NT2/D1 (cell line): Measurements from ENCODE around the gene PCDHA3.

Source experiments
- SUZ12 ChIP-seq: IDR thresholded peaks from 2 replicates; pipeline ENCODE4 v1.6.1; 2011; ENCODE audit not compliant: insufficient read length, insufficient read depth; ENCODE audit errors: extremely low read depth
- YY1 ChIP-seq: IDR thresholded peaks from 2 replicates; pipeline ENCODE4 v1.6.1; 2011; ENCODE audit not compliant: insufficient read length, insufficient read depth
- ZNF274 ChIP-seq: IDR thresholded peaks from 2 replicates; pipeline ENCODE4 v1.6.1; 2011; ENCODE audit warnings: mild to moderate bottlenecking, low read depth, low read length

DNA sequence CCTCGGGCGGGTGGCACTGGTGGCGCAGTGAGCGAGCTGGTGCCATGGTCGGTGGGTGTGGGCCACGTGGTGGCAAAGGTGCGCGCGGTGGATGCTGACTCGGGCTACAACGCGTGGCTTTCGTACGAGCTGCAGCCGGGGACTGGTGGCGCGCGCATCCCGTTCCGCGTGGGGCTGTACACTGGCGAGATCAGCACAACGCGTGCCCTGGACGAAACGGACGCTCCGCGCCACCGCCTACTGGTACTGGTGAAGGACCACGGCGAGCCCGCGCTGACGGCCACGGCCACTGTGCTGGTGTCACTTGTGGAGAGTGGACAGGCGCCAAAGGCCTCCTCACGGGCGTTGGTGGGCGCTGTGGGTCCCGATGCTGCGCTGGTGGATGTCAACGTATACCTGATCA is 8.0 kb downstream of the PCDHA3 start:
- no peak for TF ChIP-seq ZNF274
- TF ChIP-seq YY1 = no peak
- TF ChIP-seq SUZ12 = no peak
